NCI-H748 treated with DMSO at 0.1 percent for 48 hours (cell line): Measurements from ENCODE around the gene PLXNA1.

Experiments
- DNase-seq: peaks from one replicate; lab custom pipeline; 2025; lab: John Stamatoyannopoulos, UW

The PLXNA1 gene

DNA sequence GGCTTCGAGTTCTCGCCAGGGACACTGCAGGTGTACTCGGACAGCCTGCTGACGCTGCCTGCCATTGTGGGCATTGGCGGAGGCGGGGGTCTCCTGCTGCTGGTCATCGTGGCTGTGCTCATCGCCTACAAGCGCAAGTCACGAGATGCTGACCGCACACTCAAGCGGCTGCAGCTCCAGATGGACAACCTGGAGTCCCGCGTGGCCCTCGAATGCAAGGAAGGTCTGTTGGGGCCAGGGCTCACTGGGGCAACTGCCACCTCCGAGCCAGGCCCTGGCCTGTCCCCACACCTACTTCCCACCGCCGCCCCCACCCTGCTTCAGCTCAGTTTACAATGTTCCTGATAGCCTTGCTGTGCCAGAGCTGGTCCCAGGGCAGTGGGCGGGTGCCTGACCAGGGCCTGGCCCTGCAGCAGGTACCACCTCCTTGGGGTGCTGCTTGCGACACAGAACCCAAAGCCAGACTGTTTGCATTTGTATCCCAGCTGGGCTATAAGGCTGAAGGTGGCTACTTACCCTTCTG lies 35.5 kb downstream of the PLXNA1 start:
- DNase-seq = no peak

- no peak for DNase-seq
Observed at GRCh38 chr3:127019449-127019848, 36.5 kb downstream of the PLXNA1 start.

DNA sequence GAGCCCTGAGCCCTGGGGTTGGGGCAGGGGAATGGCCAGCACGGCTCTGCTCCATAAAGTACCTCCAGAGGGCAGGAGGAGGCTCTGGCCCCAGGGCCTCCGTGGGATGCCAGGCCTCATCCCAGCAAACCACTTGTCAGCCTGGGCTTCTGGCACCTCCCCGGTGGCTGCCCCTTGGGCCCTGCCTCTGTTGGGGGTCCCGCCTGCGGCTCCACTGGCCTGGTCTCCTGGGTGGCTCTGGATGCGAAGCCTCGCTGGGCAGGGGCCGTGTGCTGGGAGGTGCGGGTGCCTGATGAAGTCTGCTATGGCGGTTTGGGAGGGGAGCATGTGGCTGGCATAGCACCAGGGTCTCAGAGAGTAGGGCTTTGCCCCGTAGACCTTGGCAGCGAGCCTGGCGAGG lies 37.6 kb downstream of the PLXNA1 start:
- no peak for DNase-seq

DNA sequence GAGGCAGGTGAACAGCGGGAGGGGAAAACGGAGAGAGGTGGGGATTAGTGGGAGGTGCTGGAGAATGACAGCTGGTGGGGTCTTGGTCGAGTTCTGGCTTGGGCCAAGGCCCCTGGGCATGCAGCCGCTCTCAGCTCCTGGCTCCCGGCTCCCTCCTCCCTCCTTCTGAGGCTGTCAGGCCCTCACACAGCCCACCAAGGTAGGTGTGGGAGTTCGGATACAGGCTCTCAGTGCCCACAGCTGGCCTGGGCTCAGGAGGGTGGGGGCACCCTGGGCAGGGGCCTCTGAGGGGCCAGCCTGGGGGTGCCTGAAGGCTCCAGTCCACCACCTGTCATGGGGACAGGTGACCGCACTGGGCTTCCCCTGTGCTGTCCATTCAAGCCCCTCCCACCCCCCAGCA lies 39.9 kb downstream of the PLXNA1 start:
- no peak for DNase-seq

GRCh38 chr3:127025456-127025855 lies 42.5 kb downstream of the PLXNA1 start:
- DNase-seq = no peak

DNA sequence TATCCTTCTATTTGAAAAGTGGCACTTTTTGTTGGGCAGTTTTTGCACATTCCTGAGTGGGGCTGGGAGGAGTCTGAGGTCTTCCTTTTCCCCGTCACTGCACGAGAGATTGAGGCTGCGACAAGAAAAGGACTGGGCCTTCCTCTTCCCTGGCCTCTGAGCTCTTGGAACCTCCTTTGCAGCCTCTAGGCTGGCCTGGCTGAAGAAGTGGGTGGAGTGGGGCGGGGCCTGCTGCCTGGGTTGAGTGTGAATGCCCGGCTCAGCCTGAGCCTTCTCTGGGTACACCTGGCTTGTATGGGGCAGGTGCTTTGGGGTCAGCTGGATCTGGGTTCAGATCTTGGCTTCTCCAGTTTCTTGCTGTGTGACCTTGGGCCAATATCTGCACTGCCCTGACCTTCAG lies 43.1 kb downstream of the PLXNA1 start:
- no peak for DNase-seq

GRCh38 chr3:127026661-127027060 lies 43.7 kb downstream of the PLXNA1 start:
- no peak for DNase-seq

GRCh38 chr3:127027061-127027735 lies 44.3 kb downstream of the PLXNA1 start:
- DNase-seq = no peak

- DNase-seq = no peak
Observed at GRCh38 chr3:127027811-127028548, 45.1 kb downstream of the PLXNA1 start.

GRCh38 chr3:127028781-127029657 lies 46.1 kb downstream of the PLXNA1 start:
- DNase-seq = no peak

GRCh38 chr3:127029658-127030507 lies 47.0 kb downstream of the PLXNA1 start:
- DNase-seq = no peak

DNA sequence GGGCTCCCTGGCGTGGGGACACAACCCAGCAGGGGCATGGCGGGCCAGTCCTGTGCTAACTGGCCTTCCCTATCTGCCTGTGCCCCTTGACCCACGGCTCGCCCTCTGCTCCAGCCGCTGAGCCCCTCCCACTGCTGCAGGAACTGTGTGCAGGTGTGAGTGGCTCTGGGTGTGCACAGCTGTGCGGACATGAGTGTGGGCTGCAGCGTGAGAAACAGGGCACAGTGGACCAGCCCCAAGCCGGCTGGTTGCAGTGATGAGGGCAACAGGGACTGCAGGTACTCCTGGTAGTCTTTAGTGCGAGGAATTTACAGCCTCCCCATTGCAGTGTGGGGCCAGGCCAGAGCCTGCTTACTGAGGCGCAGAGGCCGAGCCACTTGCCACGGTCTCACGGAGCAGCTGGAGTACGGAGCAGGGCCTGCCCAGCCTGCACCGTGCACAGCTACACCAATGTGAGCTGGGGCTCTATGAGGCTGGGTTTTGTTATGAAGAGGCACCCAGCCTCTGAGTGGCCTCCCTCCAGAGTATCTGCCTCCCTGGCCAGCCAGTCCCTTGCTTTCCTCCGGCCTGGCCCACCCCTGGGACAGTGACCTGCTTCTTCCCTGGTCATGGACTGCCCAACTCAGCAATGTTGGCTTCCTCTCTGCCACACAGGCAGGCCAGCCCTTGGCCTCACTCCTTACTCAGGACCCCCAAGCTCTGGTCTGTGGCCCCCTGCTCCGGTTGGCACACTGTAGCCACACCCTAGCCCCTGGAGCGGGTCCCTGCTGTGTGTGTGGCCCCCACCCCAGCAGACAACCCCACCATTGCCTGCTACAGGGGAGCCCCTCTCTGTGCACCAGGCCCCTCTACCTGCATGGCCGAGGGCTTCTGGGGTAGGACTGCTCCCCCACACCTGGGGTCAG lies 47.8 kb downstream of the PLXNA1 start:
- DNase-seq = no peak

DNA sequence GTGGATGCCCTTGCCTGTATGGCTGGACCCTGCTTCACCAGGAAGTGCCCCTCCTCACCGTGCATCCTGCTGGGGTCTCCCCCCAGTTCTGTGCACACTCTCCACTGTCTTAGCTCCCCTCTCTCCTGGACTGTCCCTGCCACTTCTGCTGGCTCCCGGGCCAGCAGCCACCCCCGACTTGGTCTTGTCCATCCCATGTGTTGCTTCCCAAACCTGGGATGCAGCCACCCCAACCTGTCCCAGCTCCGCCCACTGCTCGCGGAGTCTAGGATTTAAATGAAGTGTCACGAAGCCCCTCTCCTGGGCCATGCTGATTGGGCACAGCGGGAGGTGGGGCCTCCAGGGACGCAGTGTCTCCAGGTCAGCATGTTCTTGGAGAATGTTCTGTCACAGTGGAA lies 48.5 kb downstream of the PLXNA1 start:
- no peak for DNase-seq

DNA sequence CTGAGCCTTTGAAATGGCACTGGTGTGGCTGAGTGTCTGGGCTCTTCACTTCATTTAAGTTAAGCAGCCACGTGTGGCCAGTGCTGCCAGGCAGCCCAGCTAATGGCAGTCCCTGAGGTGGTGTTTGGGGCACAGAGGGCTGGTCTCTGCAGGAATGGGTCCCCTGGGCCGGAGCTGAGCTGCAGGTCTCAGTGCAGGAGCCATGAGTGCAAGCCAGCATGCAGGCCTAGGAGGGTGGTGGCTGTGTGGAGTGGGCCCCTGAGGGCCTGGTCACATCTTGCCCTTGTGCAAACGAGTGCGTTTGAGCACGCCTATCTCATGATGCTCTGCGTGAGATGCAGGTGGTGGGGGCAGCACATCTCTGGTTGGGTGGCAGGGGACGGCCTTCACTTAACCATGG lies 48.9 kb downstream of the PLXNA1 start:
- DNase-seq = no peak

- DNase-seq = no peak
Observed at GRCh38 chr3:127032296-127032990, 49.5 kb downstream of the PLXNA1 start.
